Measurements from ENCODE around the gene LRP5.

The LRP5 gene

DNA sequence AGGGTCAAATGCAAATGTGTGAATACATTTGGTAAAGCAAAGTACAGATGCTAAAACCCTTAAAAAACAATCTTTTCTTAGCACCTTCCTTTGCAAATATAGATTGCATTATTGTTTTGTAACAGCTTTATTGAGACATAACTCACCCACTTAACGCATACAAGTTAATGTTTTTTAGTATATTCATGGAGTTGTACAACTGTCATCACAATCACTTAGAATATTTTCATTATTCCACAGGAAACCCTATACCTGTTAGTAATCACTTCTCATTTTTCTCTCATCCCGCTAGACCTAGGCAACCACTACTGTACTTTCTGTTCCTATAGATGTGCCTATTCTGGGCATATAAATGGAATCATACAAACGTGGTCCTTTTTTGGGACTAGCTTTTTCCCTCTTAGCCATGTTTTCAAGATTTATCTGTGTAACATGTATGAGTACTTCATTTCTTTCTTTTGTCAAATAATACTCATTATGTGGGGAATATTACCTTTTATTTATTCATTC is 182.9 kb downstream of the LRP5 start:
- in situ Hi-C loops (cut with HindIII; ENCODE audit: low sequenced_read_pairs), result no loop called here

DNA sequence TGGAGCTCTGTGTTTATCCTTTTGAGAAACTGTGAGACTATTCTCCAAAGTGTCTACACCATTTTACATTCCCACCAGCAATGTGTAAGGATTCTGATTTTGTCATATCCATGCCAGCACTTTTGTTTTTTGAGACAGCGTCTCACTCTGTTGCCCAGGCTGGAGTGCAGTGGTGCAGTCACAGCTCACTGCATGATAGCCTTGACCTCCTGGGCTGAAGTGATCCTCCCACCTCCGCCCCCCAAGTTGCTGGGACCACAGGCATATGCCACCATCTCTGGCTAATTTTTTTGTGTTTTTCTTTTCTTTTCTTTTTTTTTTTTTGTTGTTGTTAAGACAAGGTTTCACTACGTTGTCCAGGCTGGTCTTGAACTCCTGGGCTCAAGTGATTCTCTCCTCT is 183.5 kb downstream of the LRP5 start:
- in situ Hi-C loops (cut with HindIII; ENCODE audit: low sequenced_read_pairs), result no loop called here

DNA sequence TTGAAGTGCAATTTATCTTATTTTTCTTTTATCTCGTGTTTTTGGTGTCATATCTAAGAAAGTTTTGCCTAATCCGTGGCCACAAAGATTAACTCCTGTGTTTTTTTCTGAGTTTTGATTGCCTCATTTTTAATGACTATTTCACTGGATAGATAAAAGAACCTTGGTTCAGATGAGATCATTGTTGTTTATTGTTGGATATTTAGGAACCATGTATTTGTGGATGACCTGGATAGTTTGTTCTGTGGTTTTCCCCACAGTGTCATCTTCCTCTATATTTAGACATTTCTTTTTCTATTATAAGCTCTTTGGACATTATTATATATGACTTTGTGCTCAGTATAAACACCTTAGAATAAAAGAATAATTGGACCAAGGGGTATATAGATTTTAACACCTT is 185.4 kb downstream of the LRP5 start:
- in situ Hi-C loops (cut with HindIII; ENCODE audit: low sequenced_read_pairs), result no loop called here

DNA sequence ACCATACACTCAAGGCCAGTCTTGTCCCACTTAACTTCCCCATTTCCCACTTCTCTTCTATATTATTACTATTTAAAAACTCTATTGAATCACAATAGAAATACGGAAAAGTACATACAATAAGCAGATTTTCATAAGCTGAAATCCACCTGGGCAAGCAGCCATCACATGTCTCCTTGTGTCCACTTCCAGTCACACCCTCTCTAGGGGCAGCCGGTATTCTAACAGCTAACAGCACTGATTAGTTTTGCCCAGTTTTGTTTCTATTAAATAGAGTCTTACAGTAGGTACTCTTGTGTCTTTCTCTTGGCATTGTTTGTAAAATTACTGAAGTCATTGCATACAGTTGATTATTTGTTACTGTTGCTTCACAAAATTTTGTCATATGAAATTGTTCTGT is 185.9 kb downstream of the LRP5 start:
- in situ Hi-C loops (cut with HindIII; ENCODE audit: low sequenced_read_pairs), result no loop called here

All from DLD1 (cell line).